Measurements from ENCODE around the gene CAMK2D. TPM values are rescaled to one million over a fixed set of nuclear protein-coding genes. Genes with fewer than 3 reads are reported as not detected.

CAMK2D gene
- polyA plus RNA-seq, 3 donors, result 10.4 to 30.6 (median 19.6) TPM

DNA sequence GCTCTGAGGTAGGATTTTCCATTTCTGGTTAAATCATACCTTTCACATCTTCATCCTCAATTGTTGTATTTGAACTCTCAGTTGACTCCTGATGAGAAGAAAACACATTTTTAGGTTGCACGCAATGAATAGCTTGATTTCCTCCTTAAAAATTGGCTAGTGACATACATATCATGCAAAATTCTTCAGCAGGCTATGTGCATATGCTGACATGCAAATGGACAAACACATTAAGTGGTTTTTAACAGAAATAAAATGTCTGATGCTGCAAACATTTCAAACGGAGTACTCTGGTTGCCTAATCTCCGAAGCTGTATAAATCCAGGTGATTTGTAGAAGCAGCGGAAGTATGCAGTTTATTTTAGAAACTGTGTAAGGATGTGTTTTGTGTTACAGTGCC is 261.1 kb downstream of the CAMK2D start:
- Histone ChIP-seq H3K27ac (ENCODE audit: low read depth in 1 of 2, low read length in 2 of 2) (no peak overlapping the region), H3K79me2 (ENCODE audit: insufficient read depth, low read length) (no peaks in the 10 kb centered on the region), H2AFZ (ENCODE audit: insufficient read depth, low read depth, low read length, poor library complexity, severe bottlenecking) (no peak overlapping the region), H3K27me3 (ENCODE audit: control insufficient read depth in 2 of 2, insufficient read depth in 2 of 2, low read length in 2 of 2) (no peaks in the 10 kb centered on the region), H3K36me3 (replicated peaks in 1 of 2; ENCODE audit: control insufficient read depth in 1 of 2, insufficient read depth in 2 of 2, low read length in 2 of 2) (no peaks in the 10 kb centered on the region), H3K4me3 (replicated peaks in 1 of 3; ENCODE audit: low read depth in 2 of 3, low read length in 3 of 3) (no peak overlapping the region), H3K9ac (ENCODE audit: insufficient read depth, low read length, poor library complexity, severe bottlenecking) (no peak overlapping the region), H3K9me3 (replicated peaks in 1 of 2; ENCODE audit: control insufficient read depth in 1 of 2, insufficient read depth in 1 of 2, low read length in 2 of 2) (peaks cover 0 to 6% of the 10 kb centered on the region in 2 donors), H4K20me1 (ENCODE audit: insufficient read depth, low read length) (no peaks in the 10 kb centered on the region), H3K4me1 (ENCODE audit: control insufficient read depth in 1 of 2, insufficient read depth in 2 of 2, low read length in 2 of 2) (no peaks in the 10 kb centered on the region), H3K4me2 (replicated peaks; ENCODE audit: extremely low read depth, low read length, poor library complexity, severe bottlenecking) (no peak overlapping the region)
- Mint-ChIP-seq H3K27me3 (ENCODE audit: low read depth in 3 of 3) (no peaks in the 10 kb centered on the region), H3K4me3 (no peak overlapping the region), H3K4me1 (no peaks in the 10 kb centered on the region), H3K9me3 (peaks cover 1 to 15% (median 4%) of the 10 kb centered on the region in 7 donors), H3K27ac (no peak overlapping the region), H3K36me3 (peaks cover 11 to 15% of the 10 kb centered on the region in 2 donors)
- intact Hi-C loops (cut with micrococcal nuclease), result no loop called here
- TF ChIP-seq, protein P1, sequence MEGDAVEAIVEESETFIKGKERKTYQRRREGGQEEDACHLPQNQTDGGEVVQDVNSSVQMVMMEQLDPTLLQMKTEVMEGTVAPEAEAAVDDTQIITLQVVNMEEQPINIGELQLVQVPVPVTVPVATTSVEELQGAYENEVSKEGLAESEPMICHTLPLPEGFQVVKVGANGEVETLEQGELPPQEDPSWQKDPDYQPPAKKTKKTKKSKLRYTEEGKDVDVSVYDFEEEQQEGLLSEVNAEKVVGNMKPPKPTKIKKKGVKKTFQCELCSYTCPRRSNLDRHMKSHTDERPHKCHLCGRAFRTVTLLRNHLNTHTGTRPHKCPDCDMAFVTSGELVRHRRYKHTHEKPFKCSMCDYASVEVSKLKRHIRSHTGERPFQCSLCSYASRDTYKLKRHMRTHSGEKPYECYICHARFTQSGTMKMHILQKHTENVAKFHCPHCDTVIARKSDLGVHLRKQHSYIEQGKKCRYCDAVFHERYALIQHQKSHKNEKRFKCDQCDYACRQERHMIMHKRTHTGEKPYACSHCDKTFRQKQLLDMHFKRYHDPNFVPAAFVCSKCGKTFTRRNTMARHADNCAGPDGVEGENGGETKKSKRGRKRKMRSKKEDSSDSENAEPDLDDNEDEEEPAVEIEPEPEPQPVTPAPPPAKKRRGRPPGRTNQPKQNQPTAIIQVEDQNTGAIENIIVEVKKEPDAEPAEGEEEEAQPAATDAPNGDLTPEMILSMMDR (IDR thresholded peaks at IDR 0.05), result no peak
- DNase-seq, result no peak
- 100% methylated on average over 3 of the region's 4 CpGs for WGBS (ENCODE audit: insufficient coverage)

DNA sequence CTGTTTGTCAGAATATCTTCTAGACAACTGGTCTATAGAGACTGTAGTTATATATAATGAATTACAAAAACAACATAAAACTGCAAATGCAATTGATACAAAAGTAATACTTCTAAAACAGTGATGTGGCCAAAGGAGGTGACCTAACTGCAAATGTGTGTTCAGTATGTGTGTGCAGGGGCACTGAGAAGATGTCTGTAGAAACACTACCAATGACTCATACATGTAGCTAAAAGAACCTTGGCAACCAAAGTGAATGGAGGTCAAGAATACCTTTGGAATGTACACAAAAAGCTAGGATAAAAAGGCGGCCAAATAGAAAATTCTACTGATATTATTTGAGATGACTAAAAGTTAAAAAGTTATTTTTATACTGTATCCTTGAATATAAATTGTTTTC is 261.8 kb downstream of the CAMK2D start:
- H3K4me3 Mint-ChIP-seq, result no peak overlapping the region
- no peaks in the 10 kb centered on the region for H4K20me1 ChIP-seq (ENCODE audit: insufficient read depth, low read length)
- no CpG with 5 or more reads among the region's 1 CpG for WGBS (ENCODE audit: insufficient coverage)
- H2AFZ ChIP-seq (ENCODE audit: insufficient read depth, low read depth, low read length, poor library complexity, severe bottlenecking), result no peak overlapping the region
- H3K4me1 Mint-ChIP-seq, result no peaks in the 10 kb centered on the region
- no peak overlapping the region for H3K4me2 ChIP-seq (replicated peaks; ENCODE audit: extremely low read depth, low read length, poor library complexity, severe bottlenecking)
- H3K27me3 ChIP-seq (ENCODE audit: control insufficient read depth in 2 of 2, insufficient read depth in 2 of 2, low read length in 2 of 2), result no peaks in the 10 kb centered on the region
- H3K9me3 ChIP-seq (replicated peaks in 1 of 2; ENCODE audit: control insufficient read depth in 1 of 2, insufficient read depth in 1 of 2, low read length in 2 of 2), result peaks cover 0 to 12% of the 10 kb centered on the region in 2 donors
- no peaks in the 10 kb centered on the region for H3K79me2 ChIP-seq (ENCODE audit: insufficient read depth, low read length)
- H3K4me1 ChIP-seq (ENCODE audit: control insufficient read depth in 1 of 2, insufficient read depth in 2 of 2, low read length in 2 of 2), result no peaks in the 10 kb centered on the region
- H3K9me3 Mint-ChIP-seq, result peaks cover 8 to 21% (median 10%) of the 10 kb centered on the region in 7 donors
- intact Hi-C loops (cut with micrococcal nuclease), result no loop called here
- no peaks in the 10 kb centered on the region for H3K36me3 ChIP-seq (replicated peaks in 1 of 2; ENCODE audit: control insufficient read depth in 1 of 2, insufficient read depth in 2 of 2, low read length in 2 of 2)
- no peak overlapping the region for H3K27ac Mint-ChIP-seq
- H3K27ac ChIP-seq (ENCODE audit: low read depth in 1 of 2, low read length in 2 of 2), result no peak overlapping the region
- no peak overlapping the region for H3K9ac ChIP-seq (ENCODE audit: insufficient read depth, low read length, poor library complexity, severe bottlenecking)
- DNase-seq, result no peak
- H3K4me3 ChIP-seq (replicated peaks in 1 of 3; ENCODE audit: low read depth in 2 of 3, low read length in 3 of 3), result no peak overlapping the region
- no peaks in the 10 kb centered on the region for H3K27me3 Mint-ChIP-seq (ENCODE audit: low read depth in 3 of 3)
- peaks cover 17 to 22% of the 10 kb centered on the region in 2 donors for H3K36me3 Mint-ChIP-seq
- TF ChIP-seq, protein P1 (IDR thresholded peaks at IDR 0.05), result no peak

Measured in CD14-positive monocyte (primary cell).